ENCODE results near the gene GRK4. TPM values are rescaled to one million over a fixed set of nuclear protein-coding genes. Genes with fewer than 3 reads are reported as not detected.

Gene GRK4
- total and polyA plus RNA-seq, 2 of the 4 experiments (the other 2 are of a cell fraction), result 1.6 to 2.2 TPM

- CTCF ChIA-PET, result no interaction called here
- H4K8ac ChIP-seq (ENCODE audit: low read depth in 2 of 2, low read length in 2 of 2), result no peak overlapping the region
- dilution Hi-C loops (cut with HindIII; ENCODE audit: low sequenced_read_pairs, unreplicated experiment), result no loop called here
These were observed 62.5 kb downstream of the GRK4 start for GRCh38 chr4:3025881-3026280.

More at GRCh38 chr4:3025881-3026280, 62.5 kb downstream of the GRK4 start:
- H3K56ac ChIP-seq (ENCODE audit: extremely low read depth, insufficient read depth, low read length), result no peak overlapping the region
- peaks cover 33% of the 10 kb centered on the region for H3K27me3 ChIP-seq (ENCODE audit: control insufficient read depth, insufficient read depth, low read length)
- TF ChIP-seq POLR2A (IDR thresholded peaks at IDR 0.05; ENCODE audit: low read depth, low read length), result no peak
- no peak for TF ChIP-seq CEBPB (IDR thresholded peaks at IDR 0.05; ENCODE audit: low read depth, low read length)
- TF ChIP-seq FOS (IDR thresholded peaks at IDR 0.05; ENCODE audit: low read depth, low read length), result no peak
- TF ChIP-seq MAFK (IDR thresholded peaks at IDR 0.05; ENCODE audit: low read depth, low read length), result no peak
- no peak for TF ChIP-seq RFX5 (IDR thresholded peaks at IDR 0.05; ENCODE audit: low read depth, low read length)
- TF ChIP-seq MAZ (IDR thresholded peaks at IDR 0.05; ENCODE audit: borderline replicate concordance, low read depth, low read length), result no peak
- no peak for TF ChIP-seq CTCF (conservative IDR thresholded peaks at IDR 0.05; ENCODE audit: low read depth, low read length)
- TF ChIP-seq CHD1 (IDR thresholded peaks at IDR 0.05; ENCODE audit: low read depth, low read length), result no peak
- TF ChIP-seq RCOR1 (IDR thresholded peaks at IDR 0.05; ENCODE audit: insufficient replicate concordance, low read length), result no peak
- no peak for TF ChIP-seq USF2 (IDR thresholded peaks at IDR 0.05; ENCODE audit: low read depth, low read length)
- no peak for TF ChIP-seq BHLHE40 (IDR thresholded peaks at IDR 0.05; ENCODE audit: low read depth, low read length)
- no peak for TF ChIP-seq RAD21 (IDR thresholded peaks at IDR 0.05; ENCODE audit: low read length)
- no peak for TF ChIP-seq ELK1 (IDR thresholded peaks at IDR 0.05; ENCODE audit: borderline replicate concordance, low read depth, low read length)
- WGBS, 2 experiments (ENCODE audit: extremely low coverage in 2 of 2, insufficient read length in 1 of 2), result 91% methylated on average over 9 of the region's 21 CpGs; no CpG with 5 or more reads in 1 of the 2 experiments
- no peak overlapping the region for H3K14ac ChIP-seq (replicated peaks; ENCODE audit: low read depth, low read length)
- no peaks in the 10 kb centered on the region for H3K9me1 ChIP-seq (ENCODE audit: insufficient read depth, low read length)
- no TSS peak for BruUV-seq (replicated peaks)
- no peaks in the 10 kb centered on the region for H3K4me1 ChIP-seq (ENCODE audit: control insufficient read depth, insufficient read depth, low read length)
- no peak overlapping the region for H3K18ac ChIP-seq (ENCODE audit: low read depth, low read length)
- H3K23ac ChIP-seq (ENCODE audit: low read depth, low read length), result no peak overlapping the region
- H2AK9ac ChIP-seq (replicated peaks; ENCODE audit: low read depth, low read length, poor library complexity), result no peak overlapping the region
- in situ Hi-C loops (cut with MboI; ENCODE audit: low sequenced_read_pairs), result loop anchor here (25.0 kb wide), 1 partner anchor 264 kb away; the partner anchor contains the start of gene TNIP2
- no peak overlapping the region for H2AFZ ChIP-seq (replicated peaks; ENCODE audit: low read length, poor library complexity)
- H4K5ac ChIP-seq (ENCODE audit: low read depth, low read length), result no peak overlapping the region
- no peak overlapping the region for H3K4ac ChIP-seq (ENCODE audit: low read depth, low read length)
- H3K9me3 ChIP-seq (ENCODE audit: control insufficient read depth, insufficient read depth, low read length), result peaks cover 7% of the 10 kb centered on the region
- intact Hi-C loops (cut with micrococcal nuclease), result no loop called here
- H4K91ac ChIP-seq (ENCODE audit: insufficient read depth, low read depth, low read length), result no peak overlapping the region
- no peak overlapping the region for H2BK5ac ChIP-seq (ENCODE audit: low read depth, low read length, poor library complexity, severe bottlenecking)
- H3K4me3 ChIP-seq (ENCODE audit: insufficient read depth, low read depth, low read length), result no peak overlapping the region
- no peaks in the 10 kb centered on the region for H3K36me3 ChIP-seq (ENCODE audit: control insufficient read depth, insufficient read depth, low read length)
- ATAC-seq (ENCODE audit: low read depth) (no peak), DNase-seq (no peak)
- no peak overlapping the region for H3K9ac ChIP-seq (ENCODE audit: low read depth, low read length)
- H4K20me1 ChIP-seq (ENCODE audit: insufficient read depth, low read length), result no peaks in the 10 kb centered on the region
- no peaks in the 10 kb centered on the region for H3K79me1 ChIP-seq (ENCODE audit: low read depth in 1 of 2, low read length in 2 of 2)
- H3K27ac ChIP-seq (ENCODE audit: insufficient read depth, low read length), result no peak overlapping the region
- no peak overlapping the region for H3K4me2 ChIP-seq (ENCODE audit: low read depth, low read length)
- no peak overlapping the region for H2BK20ac ChIP-seq (ENCODE audit: low read depth, low read length)
- H2AK5ac ChIP-seq (ENCODE audit: low read depth, low read length), result no peak overlapping the region
- no peak overlapping the region for H2BK120ac ChIP-seq (ENCODE audit: low read depth, low read length)
- H2BK15ac ChIP-seq (ENCODE audit: low read depth, low read length), result no peak overlapping the region
- POLR2A ChIA-PET (ENCODE audit: unreplicated experiment), result no interaction called here
